GM21367 (cell line): ENCODE measurements around the gene ATF5.
"Not testable (repeated sequence)": the region's sequence is repeated elsewhere in the genome, so short reads cannot be mapped to it uniquely, and the experiment has no call there.

ENCODE experiments used
- ATAC-seq: cut with Tn5 transposase; IDR thresholded peaks from one replicate; pipeline ENCODE4 v1.9.1; 2021; ENCODE audit not compliant: unreplicated experiment

The ATF5 gene

GRCh38 chr19:49940482-49940791 is 11.4 kb downstream of the ATF5 start:
- ATAC-seq: no peak

DNA sequence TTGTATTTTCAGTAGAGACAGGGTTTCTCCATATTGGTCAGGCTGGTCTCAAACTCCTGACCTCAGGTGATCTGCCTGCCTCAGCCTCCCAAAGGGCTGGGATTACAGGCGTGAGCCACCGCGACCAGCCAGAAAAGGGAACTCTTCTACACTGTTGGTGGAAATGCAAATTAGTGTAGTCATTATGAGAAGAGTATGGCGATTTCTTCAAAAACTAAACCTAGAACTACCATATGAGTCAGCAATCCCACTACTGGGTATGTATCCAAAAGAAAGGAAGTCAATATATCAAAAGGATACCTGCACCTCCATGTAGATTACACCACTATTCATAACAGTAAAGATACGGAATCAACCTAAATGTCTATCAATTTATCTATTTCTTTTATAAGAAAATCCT is 15.6 kb downstream of the ATF5 start:
- ATAC-seq: not testable (repeated sequence)

- ATAC-seq: no peak
Observed at GRCh38 chr19:49946415-49946814, 17.4 kb downstream of the ATF5 start.

DNA sequence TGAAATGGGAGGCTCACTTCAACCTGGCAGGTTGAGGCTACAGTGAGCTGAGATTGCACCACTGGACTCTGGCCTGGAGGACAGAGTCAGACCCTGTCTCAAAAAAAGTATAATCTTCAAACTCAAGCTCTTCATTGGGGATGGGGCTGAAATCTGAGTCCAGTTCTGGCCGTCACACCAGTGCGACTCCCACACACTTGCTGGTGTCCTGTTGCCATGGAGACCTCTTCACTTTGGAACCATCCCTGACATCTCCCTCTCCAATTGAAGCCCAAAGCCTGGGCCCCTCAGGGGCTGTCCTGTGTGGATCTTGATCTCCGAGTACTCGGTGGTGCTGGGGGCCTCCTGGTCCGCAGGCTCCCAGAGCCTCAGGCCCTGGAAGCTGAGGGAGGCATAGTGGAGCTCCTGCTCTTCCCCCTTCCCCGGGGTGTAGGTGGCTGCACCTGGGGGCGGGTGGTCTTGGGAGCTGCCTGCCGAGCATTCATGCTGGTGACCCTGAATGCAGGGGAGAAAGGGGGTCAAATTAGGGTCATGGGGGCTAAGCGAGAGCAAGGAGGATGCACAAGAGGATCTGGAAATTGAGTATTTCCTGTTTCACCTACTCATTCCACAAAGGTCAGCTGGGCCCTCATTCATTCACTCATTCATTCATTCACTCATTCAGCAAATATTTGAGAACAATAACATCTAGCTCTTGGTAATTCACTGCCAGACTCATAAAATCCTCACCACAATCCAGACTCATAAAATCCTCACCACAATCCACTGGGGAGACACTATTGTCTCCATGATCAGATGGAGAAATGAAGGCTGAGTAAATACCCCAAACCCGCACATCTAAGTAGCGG is 21.0 kb downstream of the ATF5 start:
- no peak for ATAC-seq

DNA sequence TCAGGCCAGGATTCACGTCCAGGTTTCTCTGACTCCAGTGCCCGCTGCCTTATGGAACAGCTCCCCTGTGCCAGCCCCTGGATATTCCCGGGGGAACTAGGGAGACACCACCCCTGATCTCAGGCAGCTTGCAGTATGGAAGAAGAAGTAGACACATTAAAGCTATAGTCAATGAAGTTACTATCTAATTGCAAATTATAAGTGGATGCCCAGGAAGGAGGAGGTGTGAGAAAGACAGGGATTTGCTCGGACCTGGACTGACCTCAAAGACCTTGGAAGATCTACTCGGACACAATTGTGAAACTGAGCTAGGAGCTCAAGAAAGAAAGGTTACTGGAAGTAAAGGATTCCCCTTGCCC is 21.6 kb downstream of the ATF5 start:
- no peak for ATAC-seq

DNA sequence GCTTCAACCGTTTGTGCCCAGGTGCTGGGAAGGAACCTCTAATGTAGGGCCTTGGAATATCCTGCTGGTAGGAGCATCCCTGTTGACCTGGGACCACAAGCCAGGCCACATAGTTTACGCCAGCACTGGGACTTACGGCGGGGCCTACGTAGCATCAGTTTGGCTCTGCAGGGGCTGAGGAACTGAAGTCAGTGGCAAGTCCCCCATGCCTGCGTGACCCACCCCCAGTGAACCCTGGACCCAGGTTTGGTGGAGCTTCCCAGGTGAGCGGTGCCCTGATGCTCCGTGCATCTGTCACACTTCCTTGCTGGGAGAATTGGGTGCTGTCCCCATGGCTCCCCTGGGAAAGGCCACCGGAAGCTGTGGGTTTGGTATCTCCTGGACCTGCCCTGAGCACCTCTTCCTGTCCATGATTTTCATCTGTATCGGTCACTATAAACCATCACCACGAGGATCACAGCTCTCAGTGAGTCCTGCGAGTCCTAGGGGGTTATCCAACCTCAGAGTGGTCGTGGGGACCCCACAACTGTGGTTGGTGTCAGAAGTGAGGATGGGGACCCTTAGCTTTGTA is 22.0 kb downstream of the ATF5 start:
- ATAC-seq: no peak

- no peak for ATAC-seq
Observed at GRCh38 chr19:49951806-49952478, 22.9 kb downstream of the ATF5 start.

GRCh38 chr19:49952479-49952836 is 23.5 kb downstream of the ATF5 start:
- no peak for ATAC-seq

- ATAC-seq: no peak
Observed at GRCh38 chr19:49952906-49953305, 23.9 kb downstream of the ATF5 start.

DNA sequence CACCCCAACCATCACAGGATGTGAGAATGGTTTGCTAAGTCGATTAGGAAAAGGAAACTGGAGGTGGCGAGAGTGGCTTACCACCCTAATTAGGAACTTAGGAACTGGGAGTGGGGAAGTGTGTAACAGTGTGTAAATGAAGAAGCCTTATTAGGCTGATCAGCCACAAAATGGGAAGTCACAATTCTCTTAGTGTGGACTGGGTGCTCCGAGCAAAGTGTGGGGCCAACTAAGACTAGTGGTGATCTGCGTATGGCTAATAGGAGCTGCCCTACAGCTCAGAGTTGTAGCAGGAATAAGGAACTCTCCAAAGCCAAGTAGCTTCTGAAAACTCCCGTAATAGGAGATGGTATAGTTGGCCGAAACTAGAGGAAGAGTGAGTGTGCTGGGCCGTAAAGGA is 24.4 kb downstream of the ATF5 start:
- no peak for ATAC-seq

GRCh38 chr19:49954092-49954829 is 25.3 kb downstream of the ATF5 start:
- ATAC-seq: no peak

GRCh38 chr19:49954933-49955332 is 25.9 kb downstream of the ATF5 start:
- no peak for ATAC-seq

- no peak for ATAC-seq
Observed at GRCh38 chr19:49956115-49956495, 27.1 kb downstream of the ATF5 start.

DNA sequence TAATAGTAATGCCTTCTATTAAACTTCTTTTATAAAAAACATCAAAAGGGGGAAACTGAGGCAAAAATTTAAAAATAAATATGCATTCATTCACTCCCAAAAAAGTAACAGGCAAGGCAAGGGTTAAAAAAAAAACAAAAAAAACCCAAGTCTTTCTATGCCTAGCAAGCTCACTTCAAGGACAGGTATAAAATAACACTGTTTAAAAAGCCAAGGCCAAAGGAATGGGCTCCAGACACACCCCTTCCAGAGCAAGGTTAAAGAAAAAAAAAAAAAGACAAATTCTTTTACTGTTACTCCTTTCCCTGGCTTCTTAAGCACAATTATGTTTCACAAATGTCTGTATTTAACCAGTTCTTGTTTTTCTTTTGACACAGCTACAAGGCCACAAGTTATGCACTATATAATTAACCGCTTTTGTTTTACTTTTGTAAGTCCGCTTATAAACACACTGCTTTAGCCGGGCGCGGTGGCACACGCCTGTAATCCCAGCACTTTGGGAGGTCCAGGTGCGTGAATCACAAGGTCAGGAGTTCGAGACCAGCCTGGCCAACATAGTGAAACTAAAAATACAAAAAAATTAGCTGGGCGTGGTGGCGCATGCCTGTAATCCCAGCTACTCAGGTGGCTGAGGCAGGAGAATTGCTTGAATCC is 28.4 kb downstream of the ATF5 start:
- no peak for ATAC-seq

- not testable (repeated sequence) for ATAC-seq
Observed at GRCh38 chr19:49958144-49958543, 29.1 kb downstream of the ATF5 start.

GRCh38 chr19:49958596-49958995 is 29.6 kb downstream of the ATF5 start:
- ATAC-seq: not testable (repeated sequence)

GRCh38 chr19:49959892-49960291 is 30.9 kb downstream of the ATF5 start:
- not testable (repeated sequence) for ATAC-seq

GRCh38 chr19:49960980-49961379 is 32.0 kb downstream of the ATF5 start, which contains the start of gene SIGLEC11:
Gene SIGLEC11 (minus strand): TSS chr19:49961172. CDS start chr19:49961081, 91 bp downstream.
- ATAC-seq: not testable (repeated sequence)

DNA sequence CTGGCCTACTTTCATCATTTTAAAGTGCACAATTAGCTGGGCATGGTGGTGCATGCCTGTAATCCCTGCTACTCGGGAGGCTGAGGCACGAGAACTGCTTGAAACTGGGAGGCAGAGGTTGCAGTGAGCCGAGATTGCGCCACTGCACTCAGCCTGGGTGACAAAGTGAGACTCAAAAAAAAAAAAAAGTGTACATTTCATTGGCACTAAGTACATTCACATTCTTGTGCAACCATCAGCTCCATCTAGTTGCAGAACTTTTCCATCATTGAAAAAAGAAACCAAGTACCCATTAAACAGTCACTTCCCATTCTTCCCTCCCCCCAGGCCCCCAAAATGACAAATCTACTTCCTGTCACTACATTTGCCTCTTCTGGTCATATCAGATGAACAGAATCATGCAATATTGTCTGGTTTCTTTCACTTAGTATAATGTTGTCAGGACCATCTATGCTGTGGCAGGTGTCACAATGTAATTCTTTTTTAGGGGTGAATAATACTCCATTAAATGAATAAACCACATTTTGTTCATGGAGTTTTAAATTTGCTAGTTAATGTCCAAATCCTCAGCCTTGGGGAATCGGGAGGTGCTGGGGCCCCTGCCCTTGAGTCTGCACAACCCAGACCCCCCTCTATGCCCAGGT is 39.4 kb downstream of the ATF5 start:
- no peak for ATAC-seq

DNA sequence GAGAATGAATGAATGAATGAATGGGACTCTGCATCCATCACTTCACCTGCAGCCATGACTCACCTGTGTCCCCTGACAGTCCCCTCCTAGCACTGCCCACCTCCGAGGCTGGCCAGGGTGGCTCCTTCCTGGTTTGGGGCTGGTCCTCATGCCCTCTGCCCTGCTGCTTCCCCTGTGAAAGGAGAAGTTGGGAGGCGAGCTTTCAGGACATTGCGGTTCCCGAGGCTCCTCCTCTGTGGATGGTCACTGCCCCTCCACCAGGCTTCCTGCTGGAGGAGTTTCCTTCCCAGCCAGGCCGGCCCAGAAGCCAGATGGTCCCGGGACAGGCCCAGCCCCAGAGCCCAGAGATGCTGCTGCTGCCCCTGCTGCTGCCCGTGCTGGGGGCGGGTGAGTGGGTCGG is 40.4 kb downstream of the ATF5 start:
- ATAC-seq: not testable (repeated sequence)

DNA sequence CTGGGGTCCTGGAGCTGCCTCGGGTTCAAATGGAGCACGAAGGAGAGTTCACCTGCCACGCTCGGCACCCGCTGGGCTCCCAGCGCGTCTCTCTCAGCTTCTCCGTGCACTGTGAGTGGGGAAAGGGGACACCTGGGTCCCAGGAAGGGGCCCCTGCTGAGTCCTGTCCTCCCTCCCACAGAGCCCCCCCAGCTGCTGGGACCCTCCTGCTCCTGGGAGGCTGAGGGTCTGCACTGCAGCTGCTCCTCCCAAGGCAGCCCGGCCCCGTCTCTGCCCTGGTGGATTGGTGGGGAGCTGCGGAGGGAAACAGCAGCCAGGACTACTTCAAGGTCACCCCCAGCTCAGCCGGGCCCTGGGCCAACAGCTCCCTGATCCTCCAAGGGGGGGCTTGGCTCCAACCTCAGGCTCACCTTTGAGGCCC is 43.0 kb downstream of the ATF5 start:
- ATAC-seq: no peak
